Measurements from ENCODE around the gene ZNF613. TPM values are rescaled to one million over a fixed set of nuclear protein-coding genes. Genes with fewer than 3 reads are reported as not detected.
A peak's percentile ranks its signal among the peaks of the same experiment; 100 is the strongest.

The ZNF613 gene
- total and polyA plus RNA-seq, 5 donors from 2014 or later = 2.4 to 5.8 (median 4.7) TPM

DNA sequence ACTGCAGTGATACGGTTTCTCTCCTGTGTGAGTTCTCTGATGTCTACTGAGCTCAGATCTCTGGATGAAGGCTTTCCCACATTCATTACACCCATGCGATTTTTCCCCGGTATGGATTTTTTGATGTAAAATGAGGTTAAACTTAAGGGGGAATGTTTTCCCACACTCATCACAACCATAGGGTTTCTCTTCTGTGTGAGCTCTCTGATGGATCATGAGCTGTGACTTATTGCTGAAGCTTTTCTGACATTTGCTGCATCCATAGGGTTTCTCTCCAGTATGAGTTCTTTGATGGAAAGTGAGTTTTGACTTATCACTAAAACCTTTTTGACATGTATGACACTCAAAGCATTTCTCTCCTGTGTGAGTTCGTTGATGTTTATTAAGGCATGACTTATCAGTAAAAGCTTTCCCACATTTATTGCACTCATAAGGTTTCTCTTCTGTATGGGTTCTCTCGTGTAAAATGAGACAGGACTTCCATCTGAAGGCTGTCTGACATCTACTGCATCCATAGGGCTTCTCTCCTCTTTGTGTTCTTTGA is 11.9 kb upstream of the ZNF613 start:
- H3K36me3 ChIP-seq (ENCODE audit: control insufficient read depth, insufficient read depth, low read length) = no peaks in the 10 kb centered on the region
- Mint-ChIP-seq H3K9me3 (peaks cover 5 to 68% (median 29%) of the 10 kb centered on the region in 7 donors), H3K27ac (no peak overlapping the region), H3K4me1 (no peaks in the 10 kb centered on the region), H3K4me3 (peak overlapping the region in 1 of 4 donors; percentile 58), H3K36me3 (peaks cover 6% of the 10 kb centered on the region), H3K27me3 (no peaks in the 10 kb centered on the region)
- ATAC-seq (ENCODE audit: low read depth in 2 of 2) = no peak
- no peaks in the 10 kb centered on the region for H3K27me3 ChIP-seq (ENCODE audit: control insufficient read depth, insufficient read depth, low read length)
- H3K4me1 ChIP-seq (ENCODE audit: control insufficient read depth, insufficient read depth, low read length, poor library complexity, severe bottlenecking) = no peaks in the 10 kb centered on the region
- H3K9me3 ChIP-seq (ENCODE audit: control insufficient read depth in 2 of 2, low read length in 2 of 2) = peaks cover 75 to 95% of the 10 kb centered on the region in 2 experiments
- DNase-seq = no peak
- no peak overlapping the region for H3K27ac ChIP-seq (ENCODE audit: insufficient read depth, low read length, poor library complexity, severe bottlenecking)
- no peak overlapping the region for H3K4me3 ChIP-seq (ENCODE audit: low read depth, low read length)

DNA sequence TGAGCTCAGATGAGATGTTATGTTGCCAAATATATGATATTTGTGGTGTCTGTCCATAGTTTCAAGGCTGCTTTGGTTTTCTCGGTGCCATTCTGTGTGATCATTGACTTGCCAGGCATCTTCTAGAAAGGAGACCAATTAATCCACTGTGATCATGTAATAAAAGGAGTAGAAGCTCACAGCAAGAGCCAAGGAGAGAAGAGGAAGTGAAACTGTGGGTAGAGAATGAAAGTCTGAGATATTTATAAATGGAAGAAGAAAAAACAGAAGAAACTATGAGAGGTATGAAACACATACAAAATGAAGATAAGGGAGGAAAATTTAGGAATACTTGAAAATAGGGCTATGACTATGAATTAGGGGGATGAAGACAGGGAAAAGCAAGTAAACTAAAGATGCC is 11.1 kb upstream of the ZNF613 start:
- H3K9me3 ChIP-seq (ENCODE audit: control insufficient read depth in 2 of 2, low read length in 2 of 2) = peaks cover 80 to 95% of the 10 kb centered on the region in 2 experiments
- DNase-seq = no peak

DNA sequence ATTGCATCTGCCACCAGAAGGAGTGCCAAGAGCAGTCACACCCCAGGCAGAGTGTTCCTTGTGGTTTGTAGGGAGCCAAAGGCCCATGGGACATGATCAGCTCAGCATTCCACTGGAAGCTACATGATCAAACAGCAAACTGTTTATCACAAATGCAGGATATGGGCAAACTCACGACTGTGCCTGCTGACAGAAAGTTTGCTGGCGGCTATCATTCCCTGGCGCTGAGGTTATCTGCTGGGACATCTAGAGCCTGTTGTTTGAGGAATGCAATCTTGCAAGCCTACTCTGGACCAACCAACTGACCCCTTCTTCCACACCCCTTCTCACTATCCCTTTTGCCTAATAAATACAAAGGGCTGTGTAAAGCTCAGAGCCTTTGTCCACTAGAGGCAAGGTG is 7.7 kb upstream of the ZNF613 start:
- Mint-ChIP-seq H3K27ac (no peak overlapping the region), H3K36me3 (peaks cover 8% of the 10 kb centered on the region), H3K9me3 (peaks cover 7 to 82% (median 28%) of the 10 kb centered on the region in 7 donors), H3K27me3 (no peaks in the 10 kb centered on the region), H3K4me3 (no peak overlapping the region), H3K4me1 (no peaks in the 10 kb centered on the region)
- no peaks in the 10 kb centered on the region for H3K27me3 ChIP-seq (ENCODE audit: control insufficient read depth, insufficient read depth, low read length)
- H3K9me3 ChIP-seq (ENCODE audit: control insufficient read depth in 2 of 2, low read length in 2 of 2) = peaks cover 76 to 93% of the 10 kb centered on the region in 2 experiments
- ATAC-seq (ENCODE audit: low read depth in 2 of 2) = no peak
- H3K27ac ChIP-seq (ENCODE audit: insufficient read depth, low read length, poor library complexity, severe bottlenecking) = no peak overlapping the region
- H3K4me3 ChIP-seq (ENCODE audit: low read depth, low read length) = no peak overlapping the region
- DNase-seq = no peak
- H3K36me3 ChIP-seq (ENCODE audit: control insufficient read depth, insufficient read depth, low read length) = no peaks in the 10 kb centered on the region
- no peaks in the 10 kb centered on the region for H3K4me1 ChIP-seq (ENCODE audit: control insufficient read depth, insufficient read depth, low read length, poor library complexity, severe bottlenecking)

More for the DNA sequence above, 11.1 kb upstream of the ZNF613 start:
- peaks cover 5 to 70% (median 33%) of the 10 kb centered on the region in 7 donors for H3K9me3 Mint-ChIP-seq
- H3K4me1 Mint-ChIP-seq = no peaks in the 10 kb centered on the region
- H3K27me3 ChIP-seq (ENCODE audit: control insufficient read depth, insufficient read depth, low read length) = no peaks in the 10 kb centered on the region
- no peak overlapping the region for H3K4me3 ChIP-seq (ENCODE audit: low read depth, low read length)
- no peak overlapping the region for H3K27ac ChIP-seq (ENCODE audit: insufficient read depth, low read length, poor library complexity, severe bottlenecking)
- peaks cover 3% of the 10 kb centered on the region for H3K36me3 Mint-ChIP-seq
- no peak overlapping the region for H3K27ac Mint-ChIP-seq
- no peak for ATAC-seq (ENCODE audit: low read depth in 2 of 2)
- no peaks in the 10 kb centered on the region for H3K4me1 ChIP-seq (ENCODE audit: control insufficient read depth, insufficient read depth, low read length, poor library complexity, severe bottlenecking)
- H3K4me3 Mint-ChIP-seq = no peak overlapping the region
- H3K36me3 ChIP-seq (ENCODE audit: control insufficient read depth, insufficient read depth, low read length) = no peaks in the 10 kb centered on the region
- no peaks in the 10 kb centered on the region for H3K27me3 Mint-ChIP-seq

DNA sequence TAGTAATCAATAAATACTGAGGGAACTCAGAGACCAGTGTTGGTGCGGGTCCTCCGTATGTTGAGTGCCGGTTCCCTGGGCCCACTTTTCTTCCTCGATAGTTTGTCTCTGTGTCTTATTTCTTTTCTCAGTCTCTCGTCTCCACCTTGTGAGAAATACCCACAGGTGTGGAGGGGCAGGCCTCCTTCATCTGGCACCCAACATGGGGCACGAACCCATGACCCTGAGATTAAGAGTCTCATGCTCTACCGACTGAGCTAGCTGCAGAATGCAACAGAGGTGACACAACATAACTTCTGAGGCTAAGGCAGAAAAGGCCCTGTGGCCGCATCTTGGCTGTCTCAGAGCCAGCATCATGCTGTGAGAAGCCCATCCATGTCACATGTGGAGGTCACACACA is 5.3 kb upstream of the ZNF613 start:
- H3K27me3 Mint-ChIP-seq = no peaks in the 10 kb centered on the region
- Histone ChIP-seq H3K9me3 (ENCODE audit: control insufficient read depth in 2 of 2, low read length in 2 of 2) (peaks cover 67 to 87% of the 10 kb centered on the region in 2 experiments), H3K4me3 (ENCODE audit: low read depth, low read length) (no peak overlapping the region)

DNA sequence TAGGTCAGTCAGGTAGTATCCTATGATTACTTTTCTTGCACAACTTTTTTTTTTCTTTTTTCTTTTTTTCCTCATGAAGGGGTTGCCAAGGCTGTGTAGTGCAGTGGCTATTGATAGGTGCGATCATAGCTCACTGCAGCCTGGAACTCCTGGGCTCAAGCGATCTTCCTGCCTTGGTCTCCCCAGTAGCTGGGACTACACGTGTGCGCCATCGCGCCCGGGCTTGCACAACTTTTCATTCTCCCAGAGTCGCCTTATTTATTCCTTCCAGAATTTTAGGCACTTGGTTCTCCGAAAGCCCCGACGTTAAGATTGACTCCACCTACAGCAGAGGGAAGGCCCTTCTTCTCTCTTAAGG is 867 bp upstream of the ZNF613 start:
- peaks cover 7 to 69% (median 41%) of the 10 kb centered on the region in 7 donors for H3K9me3 Mint-ChIP-seq

More for the DNA sequence above, 5.3 kb upstream of the ZNF613 start:
- Mint-ChIP-seq H3K4me3 (no peak overlapping the region), H3K36me3 (peaks cover 11% of the 10 kb centered on the region), H3K4me1 (peaks cover 3 to 6% (median 4%) of the 10 kb centered on the region in 4 donors), H3K27ac (no peak overlapping the region), H3K9me3 (peaks cover 7 to 83% (median 31%) of the 10 kb centered on the region in 7 donors)
- Histone ChIP-seq H3K27ac (ENCODE audit: insufficient read depth, low read length, poor library complexity, severe bottlenecking) (no peak overlapping the region), H3K36me3 (ENCODE audit: control insufficient read depth, insufficient read depth, low read length) (no peaks in the 10 kb centered on the region), H3K4me1 (ENCODE audit: control insufficient read depth, insufficient read depth, low read length, poor library complexity, severe bottlenecking) (peaks cover 4% of the 10 kb centered on the region), H3K27me3 (ENCODE audit: control insufficient read depth, insufficient read depth, low read length) (no peaks in the 10 kb centered on the region)
- no peak for ATAC-seq (ENCODE audit: low read depth in 2 of 2)
- DNase-seq = no peak

DNA sequence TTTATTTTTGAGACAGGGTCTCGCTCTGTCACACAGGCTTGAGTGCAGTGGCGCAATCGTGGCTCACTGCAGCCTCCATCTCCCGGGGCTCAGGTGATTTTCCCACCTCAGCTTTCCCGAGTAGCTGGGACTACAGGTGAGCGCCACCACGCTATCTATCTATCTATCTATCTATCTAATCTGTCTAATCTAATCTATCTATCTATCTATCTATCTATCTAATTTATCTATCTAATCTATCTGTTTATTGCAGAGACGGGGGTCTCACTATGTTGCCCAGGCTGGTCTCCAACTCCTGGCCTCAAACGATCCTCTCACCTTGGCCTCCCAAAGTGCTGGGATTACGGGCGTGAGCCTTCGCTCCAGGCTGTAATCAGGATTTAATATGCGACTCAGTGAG is 587 bp downstream of the ZNF613 start:
- no peak for DNase-seq
- Mint-ChIP-seq H3K27me3 (no peaks in the 10 kb centered on the region), H3K4me1 (peaks cover 15 to 38% (median 21%) of the 10 kb centered on the region in 4 donors), H3K36me3 (peaks cover 48% of the 10 kb centered on the region), H3K9me3 (peaks cover 7 to 65% (median 37%) of the 10 kb centered on the region in 7 donors), H3K27ac (peak overlapping the region; percentile 90 to 91 (median 90)), H3K4me3 (peak overlapping the region; percentile 92 to 98 (median 94))
- H3K27me3 ChIP-seq (ENCODE audit: control insufficient read depth, insufficient read depth, low read length) = no peaks in the 10 kb centered on the region
- ATAC-seq (ENCODE audit: low read depth in 2 of 2) = no peak
- peaks cover 17% of the 10 kb centered on the region for H3K4me1 ChIP-seq (ENCODE audit: control insufficient read depth, insufficient read depth, low read length, poor library complexity, severe bottlenecking)
- peak overlapping the region; percentile 99 for H3K4me3 ChIP-seq (ENCODE audit: low read depth, low read length)
- no peak overlapping the region for H3K27ac ChIP-seq (ENCODE audit: insufficient read depth, low read length, poor library complexity, severe bottlenecking)
- H3K9me3 ChIP-seq (ENCODE audit: control insufficient read depth in 2 of 2, low read length in 2 of 2) = peaks cover 57 to 67% of the 10 kb centered on the region in 2 experiments
- peaks cover 30% of the 10 kb centered on the region for H3K36me3 ChIP-seq (ENCODE audit: control insufficient read depth, insufficient read depth, low read length)

More for the DNA sequence above, 867 bp upstream of the ZNF613 start:
- Mint-ChIP-seq H3K27ac (peak overlapping the region in 2 of 3 donors; percentile 90 to 91), H3K4me1 (peaks cover 12 to 36% (median 21%) of the 10 kb centered on the region in 4 donors), H3K27me3 (no peaks in the 10 kb centered on the region), H3K4me3 (peak overlapping the region; percentile 92 to 98 (median 94)), H3K36me3 (peaks cover 37% of the 10 kb centered on the region)
- DNase-seq (no peak), ATAC-seq (ENCODE audit: low read depth in 2 of 2) (no peak)
- peaks cover 17% of the 10 kb centered on the region for H3K4me1 ChIP-seq (ENCODE audit: control insufficient read depth, insufficient read depth, low read length, poor library complexity, severe bottlenecking)
- H3K27me3 ChIP-seq (ENCODE audit: control insufficient read depth, insufficient read depth, low read length) = no peaks in the 10 kb centered on the region
- peaks cover 20% of the 10 kb centered on the region for H3K36me3 ChIP-seq (ENCODE audit: control insufficient read depth, insufficient read depth, low read length)
- H3K9me3 ChIP-seq (ENCODE audit: control insufficient read depth in 2 of 2, low read length in 2 of 2) = peaks cover 61 to 67% of the 10 kb centered on the region in 2 experiments
- peak overlapping the region; percentile 99 for H3K4me3 ChIP-seq (ENCODE audit: low read depth, low read length)
- H3K27ac ChIP-seq (ENCODE audit: insufficient read depth, low read length, poor library complexity, severe bottlenecking) = peak overlapping the region; percentile 65

DNA sequence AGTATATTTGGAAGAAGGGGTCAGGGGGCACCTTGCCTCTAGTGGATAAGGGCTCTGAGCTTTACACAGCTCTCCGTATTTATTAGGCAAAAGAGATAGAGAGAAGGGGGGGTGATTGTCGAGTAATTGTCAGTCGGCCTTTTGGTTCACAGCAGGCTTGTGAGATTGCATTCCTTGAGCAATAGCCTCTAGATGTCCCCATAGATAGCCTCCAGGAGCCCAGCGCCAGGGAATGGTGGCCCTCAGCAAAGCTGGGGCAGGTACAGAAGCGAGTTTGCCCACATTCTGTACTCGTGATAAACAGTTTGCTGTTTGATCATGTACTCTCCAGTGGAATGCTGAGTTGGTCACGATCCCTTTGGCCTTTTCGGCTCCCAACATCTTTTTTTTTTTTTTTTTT is 4.6 kb downstream of the ZNF613 start:
- Mint-ChIP-seq H3K4me3 (no peak overlapping the region), H3K27me3 (no peaks in the 10 kb centered on the region), H3K27ac (no peak overlapping the region), H3K36me3 (peaks cover 78% of the 10 kb centered on the region), H3K9me3 (peaks cover 0 to 61% (median 30%) of the 10 kb centered on the region in 7 donors), H3K4me1 (peaks cover 12 to 33% (median 19%) of the 10 kb centered on the region in 4 donors)
- Histone ChIP-seq H3K4me1 (ENCODE audit: control insufficient read depth, insufficient read depth, low read length, poor library complexity, severe bottlenecking) (peaks cover 13% of the 10 kb centered on the region), H3K9me3 (ENCODE audit: control insufficient read depth in 2 of 2, low read length in 2 of 2) (peaks cover 70 to 79% of the 10 kb centered on the region in 2 experiments), H3K27me3 (ENCODE audit: control insufficient read depth, insufficient read depth, low read length) (no peaks in the 10 kb centered on the region), H3K27ac (ENCODE audit: insufficient read depth, low read length, poor library complexity, severe bottlenecking) (no peak overlapping the region), H3K4me3 (ENCODE audit: low read depth, low read length) (no peak overlapping the region), H3K36me3 (ENCODE audit: control insufficient read depth, insufficient read depth, low read length) (peaks cover 70% of the 10 kb centered on the region)
- no peak for DNase-seq
- no peak for ATAC-seq (ENCODE audit: low read depth in 2 of 2)

DNA sequence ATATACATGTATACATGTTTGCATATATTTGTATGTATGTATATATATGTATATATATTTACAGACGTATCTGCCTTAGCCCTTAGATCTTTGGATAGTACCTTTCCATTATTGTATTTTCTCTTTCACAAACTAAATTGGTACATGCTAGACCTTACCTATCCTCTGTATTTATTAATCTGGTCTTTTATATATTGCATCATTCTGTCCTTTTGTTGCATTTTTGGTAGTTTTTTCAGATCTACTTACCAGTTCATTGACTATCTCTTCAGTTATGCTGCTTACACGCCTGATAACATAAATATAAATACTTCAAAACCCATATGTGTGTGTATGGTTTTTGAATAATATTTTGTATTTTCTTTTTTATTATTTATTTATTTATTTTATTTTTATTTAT is 11.7 kb downstream of the ZNF613 start:
- Mint-ChIP-seq H3K4me1 (peaks cover 0 to 2% (median 0%) of the 10 kb centered on the region in 4 donors), H3K9me3 (peaks cover 1 to 87% (median 47%) of the 10 kb centered on the region in 7 donors), H3K27me3 (no peaks in the 10 kb centered on the region), H3K36me3 (peaks cover 95% of the 10 kb centered on the region), H3K27ac (no peak overlapping the region), H3K4me3 (no peak overlapping the region)
- Histone ChIP-seq H3K36me3 (ENCODE audit: control insufficient read depth, insufficient read depth, low read length) (peaks cover 98% of the 10 kb centered on the region), H3K27me3 (ENCODE audit: control insufficient read depth, insufficient read depth, low read length) (no peaks in the 10 kb centered on the region), H3K9me3 (ENCODE audit: control insufficient read depth in 2 of 2, low read length in 2 of 2) (peaks cover 88 to 89% of the 10 kb centered on the region in 2 experiments), H3K4me3 (ENCODE audit: low read depth, low read length) (no peak overlapping the region), H3K27ac (ENCODE audit: insufficient read depth, low read length, poor library complexity, severe bottlenecking) (no peak overlapping the region), H3K4me1 (ENCODE audit: control insufficient read depth, insufficient read depth, low read length, poor library complexity, severe bottlenecking) (no peaks in the 10 kb centered on the region)
- ATAC-seq (ENCODE audit: low read depth in 2 of 2) (no peak), DNase-seq (no peak)

All from CD4-positive, CD25-positive, alpha-beta regulatory T cell (primary cell).